Panc1 (cell line): ENCODE data around the gene PIGP.

Experiments used
- CTCF ChIP-seq: fragments of 450-650 bp; IDR thresholded peaks from 2 replicates; pipeline ENCODE4 v1.5.1; 2017; ENCODE audit warnings: mild to moderate bottlenecking
- TF ChIP-seq, protein P1 (sequence below), 2 experiments: IDR thresholded peaks; 2 replicates each; pipeline ENCODE4 v1.6.1; 2011 to 2012; ENCODE audit warnings: low read depth in 2 of 2, control low read depth in 1 of 2, low read length in 1 of 2, mild to moderate bottlenecking in 1 of 2, moderate library complexity in 1 of 2; ENCODE audit not compliant: insufficient read depth in 1 of 2

DNA sequence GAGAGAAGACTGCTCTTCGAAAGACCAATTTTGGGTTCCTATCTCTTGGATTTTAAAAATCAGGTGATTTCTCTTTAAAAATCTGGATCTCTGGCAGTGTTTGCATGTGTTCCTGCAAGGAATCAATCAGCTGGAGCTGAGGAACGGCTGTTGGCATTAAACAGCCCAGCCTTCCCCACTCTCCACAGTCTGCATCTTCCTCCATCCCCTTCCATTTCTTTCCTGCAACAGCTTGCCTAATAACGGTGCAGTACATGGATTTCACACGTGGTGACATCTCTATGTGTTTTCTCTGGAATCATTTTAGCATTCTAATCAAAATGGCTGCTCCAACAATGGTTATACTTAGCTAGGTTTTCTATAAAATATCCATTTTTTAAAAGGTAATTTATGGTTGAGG, 46.4 kb downstream of the PIGP start:
- TF ChIP-seq CTCF: no peak
- TF ChIP-seq, protein P1, sequence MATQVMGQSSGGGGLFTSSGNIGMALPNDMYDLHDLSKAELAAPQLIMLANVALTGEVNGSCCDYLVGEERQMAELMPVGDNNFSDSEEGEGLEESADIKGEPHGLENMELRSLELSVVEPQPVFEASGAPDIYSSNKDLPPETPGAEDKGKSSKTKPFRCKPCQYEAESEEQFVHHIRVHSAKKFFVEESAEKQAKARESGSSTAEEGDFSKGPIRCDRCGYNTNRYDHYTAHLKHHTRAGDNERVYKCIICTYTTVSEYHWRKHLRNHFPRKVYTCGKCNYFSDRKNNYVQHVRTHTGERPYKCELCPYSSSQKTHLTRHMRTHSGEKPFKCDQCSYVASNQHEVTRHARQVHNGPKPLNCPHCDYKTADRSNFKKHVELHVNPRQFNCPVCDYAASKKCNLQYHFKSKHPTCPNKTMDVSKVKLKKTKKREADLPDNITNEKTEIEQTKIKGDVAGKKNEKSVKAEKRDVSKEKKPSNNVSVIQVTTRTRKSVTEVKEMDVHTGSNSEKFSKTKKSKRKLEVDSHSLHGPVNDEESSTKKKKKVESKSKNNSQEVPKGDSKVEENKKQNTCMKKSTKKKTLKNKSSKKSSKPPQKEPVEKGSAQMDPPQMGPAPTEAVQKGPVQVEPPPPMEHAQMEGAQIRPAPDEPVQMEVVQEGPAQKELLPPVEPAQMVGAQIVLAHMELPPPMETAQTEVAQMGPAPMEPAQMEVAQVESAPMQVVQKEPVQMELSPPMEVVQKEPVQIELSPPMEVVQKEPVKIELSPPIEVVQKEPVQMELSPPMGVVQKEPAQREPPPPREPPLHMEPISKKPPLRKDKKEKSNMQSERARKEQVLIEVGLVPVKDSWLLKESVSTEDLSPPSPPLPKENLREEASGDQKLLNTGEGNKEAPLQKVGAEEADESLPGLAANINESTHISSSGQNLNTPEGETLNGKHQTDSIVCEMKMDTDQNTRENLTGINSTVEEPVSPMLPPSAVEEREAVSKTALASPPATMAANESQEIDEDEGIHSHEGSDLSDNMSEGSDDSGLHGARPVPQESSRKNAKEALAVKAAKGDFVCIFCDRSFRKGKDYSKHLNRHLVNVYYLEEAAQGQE (IDR thresholded peaks at IDR 0.05; ENCODE audit: insufficient read depth in 1 of 2, low read depth in 2 of 2, low read length in 1 of 2): no peak
